Bronchial epithelial cell (primary cell): ENCODE measurements around the gene IGF1R. TPM values are rescaled to one million over a fixed set of nuclear protein-coding genes. Genes with fewer than 3 reads are reported as not detected.

ENCODE experiments used
- DNase-seq: peaks from one replicate; pipeline ENCODE4 v3.0.0-alpha.2; 2010; ENCODE audit warnings: low read depth
- FAIRE-seq: peaks from 2 replicates; lab custom pipeline; 2011; peaks lifted over from hg19 to GRCh38; lab: Jason Lieb, UNC
- H3K27me3 ChIP-seq: 2 replicates; pipeline ENCODE4 v1.5.1; 2011; ENCODE audit warnings: low read length; ENCODE audit not compliant: control insufficient read depth, insufficient read depth
- H3K36me3 ChIP-seq: 2 replicates; pipeline ENCODE4 v1.5.1; 2011; ENCODE audit warnings: low read length; ENCODE audit not compliant: control insufficient read depth, insufficient read depth
- H3K4me3 ChIP-seq: 2 replicates; pipeline ENCODE4 v1.5.1; 2011; ENCODE audit warnings: mild to moderate bottlenecking, low read depth, low read length, control low read depth
- CTCF ChIP-seq: IDR thresholded peaks from 2 replicates; pipeline ENCODE4 v1.5.1; 2011; ENCODE audit warnings: mild to moderate bottlenecking, moderate library complexity, low read length, control low read depth, inconsistent platforms; ENCODE audit not compliant: insufficient read depth, severe bottlenecking
- total RNA-seq: library from RNA; depleted of rRNA; stranded (reverse); fragments of >200 nt; gene quantifications from 2 replicates; pipeline ENCODE4 v1.2.1, GENCODE V29; 2014

Gene IGF1R
- total RNA-seq, 1 donor from 2014 or later = 39.5 TPM

GRCh38 chr15:98927022-98927421 lies 278.7 kb downstream of the IGF1R start:
- Histone ChIP-seq H3K27me3 (no peaks in the 10 kb centered on the region), H3K36me3 (peaks cover 26% of the 10 kb centered on the region), H3K4me3 (no peak overlapping the region)
- DNase-seq = no peak
- FAIRE-seq = no peak
- TF ChIP-seq CTCF = no peak

- no peak for TF ChIP-seq CTCF
- DNase-seq (no peak), FAIRE-seq (no peak)
- Histone ChIP-seq H3K4me3 (no peak overlapping the region), H3K27me3 (no peaks in the 10 kb centered on the region), H3K36me3 (peaks cover 17% of the 10 kb centered on the region)
Measured at GRCh38 chr15:98927996-98928395, 279.7 kb downstream of the IGF1R start.

GRCh38 chr15:98930576-98930975 lies 282.2 kb downstream of the IGF1R start:
- no peak for FAIRE-seq
- no peak for DNase-seq
- Histone ChIP-seq H3K36me3 (peaks cover 14% of the 10 kb centered on the region), H3K4me3 (no peak overlapping the region), H3K27me3 (no peaks in the 10 kb centered on the region)
- no peak for TF ChIP-seq CTCF

- DNase-seq (no peak), FAIRE-seq (no peak)
- no peaks in the 10 kb centered on the region for H3K27me3 ChIP-seq
- H3K36me3 ChIP-seq = peaks cover 14% of the 10 kb centered on the region
- TF ChIP-seq CTCF = no peak
- H3K4me3 ChIP-seq = no peak overlapping the region
Measured at GRCh38 chr15:98931004-98931403, 282.7 kb downstream of the IGF1R start.

GRCh38 chr15:98933406-98933805 lies 285.1 kb downstream of the IGF1R start:
- TF ChIP-seq CTCF = no peak
- Histone ChIP-seq H3K4me3 (no peak overlapping the region), H3K36me3 (peaks cover 14% of the 10 kb centered on the region), H3K27me3 (no peaks in the 10 kb centered on the region)
- DNase-seq (no peak), FAIRE-seq (no peak)

- FAIRE-seq (no peak), DNase-seq (no peak)
- peaks cover 22% of the 10 kb centered on the region for H3K36me3 ChIP-seq
- H3K27me3 ChIP-seq = no peaks in the 10 kb centered on the region
- no peak overlapping the region for H3K4me3 ChIP-seq
- no peak for TF ChIP-seq CTCF
Measured at GRCh38 chr15:98935736-98936135, 287.4 kb downstream of the IGF1R start.
